ENCODE measurements around the gene SFR1. TPM values are rescaled to one million over a fixed set of nuclear protein-coding genes. Genes with fewer than 3 reads are reported as not detected.

Gene SFR1
- total RNA-seq, 1 donor = 11.6 TPM

- no peaks in the 10 kb centered on the region for H3K9me3 ChIP-seq (ENCODE audit: low read depth, low read length)
- H4K20me1 ChIP-seq (ENCODE audit: insufficient read depth, low read length) = no peaks in the 10 kb centered on the region
- H3K4me2 ChIP-seq (ENCODE audit: insufficient read depth, low read length) = no peak overlapping the region
- no peak overlapping the region for H2AFZ ChIP-seq (ENCODE audit: low read length)
- no peak overlapping the region for H3K27ac ChIP-seq (ENCODE audit: low read depth, low read length)
- H3K27me3 ChIP-seq (ENCODE audit: insufficient read depth, low read length) = no peaks in the 10 kb centered on the region
- H3K79me2 ChIP-seq (ENCODE audit: insufficient read depth, low read length) = no peaks in the 10 kb centered on the region
- peak; percentile 38 for TF ChIP-seq CTCF (IDR thresholded peaks at IDR 0.05; ENCODE audit: extremely low read depth, low read depth, low read length)
- H3K36me3 ChIP-seq (ENCODE audit: insufficient read depth, low read length) = no peaks in the 10 kb centered on the region
- peaks cover 4% of the 10 kb centered on the region for H3K4me1 ChIP-seq (ENCODE audit: insufficient read depth, low read length)
- no peak for DNase-seq (ENCODE audit: insufficient read length, low spot score, missing footprints)
- H3K4me3 ChIP-seq (ENCODE audit: insufficient read depth, low read length) = no peak overlapping the region
Observed at GRCh38 chr10:104127411-104127810, 5.4 kb downstream of the SFR1 start.

GRCh38 chr10:104128214-104128613 is 6.2 kb downstream of the SFR1 start:
- H3K4me1 ChIP-seq (ENCODE audit: insufficient read depth, low read length) = no peaks in the 10 kb centered on the region
- no peak for DNase-seq (ENCODE audit: insufficient read length, low spot score, missing footprints)
- TF ChIP-seq CTCF (IDR thresholded peaks at IDR 0.05; ENCODE audit: extremely low read depth, low read depth, low read length) = no peak
- no peaks in the 10 kb centered on the region for H3K27me3 ChIP-seq (ENCODE audit: insufficient read depth, low read length)
- no peaks in the 10 kb centered on the region for H3K9me3 ChIP-seq (ENCODE audit: low read depth, low read length)
- H3K4me2 ChIP-seq (ENCODE audit: insufficient read depth, low read length) = no peak overlapping the region
- H3K79me2 ChIP-seq (ENCODE audit: insufficient read depth, low read length) = no peaks in the 10 kb centered on the region
- H3K4me3 ChIP-seq (ENCODE audit: insufficient read depth, low read length) = no peak overlapping the region
- H3K27ac ChIP-seq (ENCODE audit: low read depth, low read length) = no peak overlapping the region
- no peaks in the 10 kb centered on the region for H3K36me3 ChIP-seq (ENCODE audit: insufficient read depth, low read length)
- no peaks in the 10 kb centered on the region for H4K20me1 ChIP-seq (ENCODE audit: insufficient read depth, low read length)
- no peak overlapping the region for H2AFZ ChIP-seq (ENCODE audit: low read length)

GRCh38 chr10:104130041-104130440 is 8.1 kb downstream of the SFR1 start:
- no peak overlapping the region for H2AFZ ChIP-seq (ENCODE audit: low read length)
- no peaks in the 10 kb centered on the region for H4K20me1 ChIP-seq (ENCODE audit: insufficient read depth, low read length)
- peaks cover 3% of the 10 kb centered on the region for H3K27me3 ChIP-seq (ENCODE audit: insufficient read depth, low read length)
- H3K9me3 ChIP-seq (ENCODE audit: low read depth, low read length) = no peaks in the 10 kb centered on the region
- DNase-seq (ENCODE audit: insufficient read length, low spot score, missing footprints) = no peak
- no peak overlapping the region for H3K4me2 ChIP-seq (ENCODE audit: insufficient read depth, low read length)
- H3K79me2 ChIP-seq (ENCODE audit: insufficient read depth, low read length) = no peaks in the 10 kb centered on the region
- TF ChIP-seq CTCF (IDR thresholded peaks at IDR 0.05; ENCODE audit: extremely low read depth, low read depth, low read length) = no peak
- no peaks in the 10 kb centered on the region for H3K36me3 ChIP-seq (ENCODE audit: insufficient read depth, low read length)
- no peak overlapping the region for H3K4me3 ChIP-seq (ENCODE audit: insufficient read depth, low read length)
- no peaks in the 10 kb centered on the region for H3K4me1 ChIP-seq (ENCODE audit: insufficient read depth, low read length)
- H3K27ac ChIP-seq (ENCODE audit: low read depth, low read length) = no peak overlapping the region

- H2AFZ ChIP-seq (ENCODE audit: low read length) = no peak overlapping the region
- H4K20me1 ChIP-seq (ENCODE audit: insufficient read depth, low read length) = no peaks in the 10 kb centered on the region
- peaks cover 11% of the 10 kb centered on the region for H3K27me3 ChIP-seq (ENCODE audit: insufficient read depth, low read length)
- no peak overlapping the region for H3K27ac ChIP-seq (ENCODE audit: low read depth, low read length)
- H3K4me3 ChIP-seq (ENCODE audit: insufficient read depth, low read length) = no peak overlapping the region
- TF ChIP-seq CTCF (IDR thresholded peaks at IDR 0.05; ENCODE audit: extremely low read depth, low read depth, low read length) = no peak
- no peaks in the 10 kb centered on the region for H3K79me2 ChIP-seq (ENCODE audit: insufficient read depth, low read length)
- no peaks in the 10 kb centered on the region for H3K9me3 ChIP-seq (ENCODE audit: low read depth, low read length)
- DNase-seq (ENCODE audit: insufficient read length, low spot score, missing footprints) = no peak
- H3K36me3 ChIP-seq (ENCODE audit: insufficient read depth, low read length) = no peaks in the 10 kb centered on the region
- H3K4me2 ChIP-seq (ENCODE audit: insufficient read depth, low read length) = no peak overlapping the region
- no peaks in the 10 kb centered on the region for H3K4me1 ChIP-seq (ENCODE audit: insufficient read depth, low read length)
Observed at GRCh38 chr10:104138131-104138530, 16.2 kb downstream of the SFR1 start.
